ENCODE results near the gene DGKI. TPM values are rescaled to one million over a fixed set of nuclear protein-coding genes. Genes with fewer than 3 reads are reported as not detected.

Gene DGKI
- total RNA-seq, 1 experiment from 2014 or later = 0.41 TPM

- DNase-seq = no peak
- Histone ChIP-seq H3K79me2 (ENCODE audit: low read depth) (no peaks in the 10 kb centered on the region), H2AFZ (no peak overlapping the region), H3K4me1 (replicated peaks; ENCODE audit: insufficient read depth) (peaks cover 11% of the 10 kb centered on the region), H3K9me2 (ENCODE audit: insufficient read depth) (no peaks in the 10 kb centered on the region), H3K4me2 (no peak overlapping the region), H3K4me3 (no peak overlapping the region), H4K20me1 (ENCODE audit: insufficient read depth) (no peaks in the 10 kb centered on the region), H3K9me3 (ENCODE audit: insufficient read depth, low read depth) (no peaks in the 10 kb centered on the region), H3K27ac (no peak overlapping the region), H3K27me3 (ENCODE audit: insufficient read depth, low read depth) (no peaks in the 10 kb centered on the region), H3K36me3 (ENCODE audit: low read depth) (no peaks in the 10 kb centered on the region), H3F3A (ENCODE audit: insufficient read depth, low read depth) (no peaks in the 10 kb centered on the region)
- ChIA-PET CTCF (no interaction called here), POLR2A (ENCODE audit: unreplicated experiment) (no interaction called here)
- intact Hi-C loops (cut with micrococcal nuclease; ENCODE audit: unreplicated experiment) = loop anchor here (5.0 to 10.0 kb wide), 5 partner anchors 251 to 1931 kb away; partner anchors contain the start of genes MTPN, PTN and STMP1
- BruUV-seq (replicated peaks) = no TSS peak
- TF ChIP-seq EZH2 (IDR thresholded peaks at IDR 0.05; ENCODE audit: low read depth) (no peak), CTCF (conservative IDR thresholded peaks at IDR 0.05) (no peak)
These were observed 253.6 kb downstream of the DGKI start for GRCh38 chr7:137593115-137593711.

GRCh38 chr7:137592232-137592896 is 254.4 kb downstream of the DGKI start:
- H3K79me2 ChIP-seq (ENCODE audit: low read depth) = no peaks in the 10 kb centered on the region
- H3F3A ChIP-seq (ENCODE audit: insufficient read depth, low read depth) = no peaks in the 10 kb centered on the region
- peak; percentile 46 to 74 for DNase-seq
- H2AFZ ChIP-seq = peak overlapping the region; percentile 7; the same call in 1 of the 2 replicates
- no peaks in the 10 kb centered on the region for H3K36me3 ChIP-seq (ENCODE audit: low read depth)
- peak overlapping the region; percentile 34; the same call in 1 of the 2 replicates for H3K4me2 ChIP-seq
- POLR2A ChIA-PET (ENCODE audit: unreplicated experiment) = interaction anchor here (0.6 to 0.7 kb wide), 3 partner anchors 10 to 219 kb away, joined by 3 to 4 read pairs (median 3); no protein-coding TSS in a partner anchor
- no peak overlapping the region for H3K27ac ChIP-seq
- no peak for TF ChIP-seq EZH2 (IDR thresholded peaks at IDR 0.05; ENCODE audit: low read depth)
- TF ChIP-seq CTCF (conservative IDR thresholded peaks at IDR 0.05) = peak; percentile 91
- H3K9me3 ChIP-seq (ENCODE audit: insufficient read depth, low read depth) = no peaks in the 10 kb centered on the region
- H3K9me2 ChIP-seq (ENCODE audit: insufficient read depth) = no peaks in the 10 kb centered on the region
- intact Hi-C loops (cut with micrococcal nuclease; ENCODE audit: unreplicated experiment) = loop anchor here (1.0 to 10.0 kb wide), 10 partner anchors 138 to 1971 kb away; partner anchors contain the start of genes MTPN, PTN and STMP1
- CTCF ChIA-PET = no interaction called here
- H4K20me1 ChIP-seq (ENCODE audit: insufficient read depth) = no peaks in the 10 kb centered on the region
- no TSS peak for BruUV-seq (replicated peaks)
- no peaks in the 10 kb centered on the region for H3K27me3 ChIP-seq (ENCODE audit: insufficient read depth, low read depth)
- H3K4me3 ChIP-seq = no peak overlapping the region
- peaks cover 11% of the 10 kb centered on the region for H3K4me1 ChIP-seq (replicated peaks; ENCODE audit: insufficient read depth)

- ChIA-PET CTCF (no interaction called here), POLR2A (ENCODE audit: unreplicated experiment) (interaction anchor here (0.7 to 0.8 kb wide), 3 partner anchors 52 to 115 kb away, joined by 4 to 12 read pairs (median 5); no protein-coding TSS in a partner anchor)
- H3K36me3 ChIP-seq (ENCODE audit: low read depth) = no peaks in the 10 kb centered on the region
- peak overlapping the region; percentile 29; the same call in 1 of the 2 replicates for H2AFZ ChIP-seq
- H3K9me2 ChIP-seq (ENCODE audit: insufficient read depth) = no peaks in the 10 kb centered on the region
- peak overlapping the region; percentile 34 for H3K4me2 ChIP-seq
- 0 out of 2 replicates have a peak overlapping the region, but pooled peaks have one; percentile 13 for H3K27ac ChIP-seq
- no peak for TF ChIP-seq EZH2 (IDR thresholded peaks at IDR 0.05; ENCODE audit: low read depth)
- TF ChIP-seq CTCF (conservative IDR thresholded peaks at IDR 0.05) = no peak
- no peak overlapping the region for H3K4me3 ChIP-seq
- peaks cover 11% of the 10 kb centered on the region for H3K4me1 ChIP-seq (replicated peaks; ENCODE audit: insufficient read depth)
- H3K27me3 ChIP-seq (ENCODE audit: insufficient read depth, low read depth) = no peaks in the 10 kb centered on the region
- no peaks in the 10 kb centered on the region for H3K79me2 ChIP-seq (ENCODE audit: low read depth)
- no TSS peak for BruUV-seq (replicated peaks)
- H3K9me3 ChIP-seq (ENCODE audit: insufficient read depth, low read depth) = no peaks in the 10 kb centered on the region
- no peaks in the 10 kb centered on the region for H3F3A ChIP-seq (ENCODE audit: insufficient read depth, low read depth)
- H4K20me1 ChIP-seq (ENCODE audit: insufficient read depth) = no peaks in the 10 kb centered on the region
- intact Hi-C loops (cut with micrococcal nuclease; ENCODE audit: unreplicated experiment) = loop anchor here (5.0 to 10.0 kb wide), 5 partner anchors 249 to 1929 kb away; partner anchors contain the start of genes MTPN, PTN and STMP1
- no peak for DNase-seq
These were observed 255.3 kb downstream of the DGKI start for GRCh38 chr7:137591421-137591837.
